ENCODE data around the gene OR4D5.

GRCh38 chr11:123945132-123945531 lies 5.7 kb downstream of the OR4D5 start:
- TF ChIP-seq CTCF (IDR thresholded peaks at IDR 0.05) = no peak
- no peak for TF ChIP-seq POLR2A (IDR thresholded peaks at IDR 0.05)

Measured in vagina (tissue), 2 donors.